Bone marrow (tissue), 2 donors: ENCODE data around the gene PDE7B.

Experiments
- DNase-seq, 2 donors: peaks; one replicate each; lab custom pipeline; 2025; lab: John Stamatoyannopoulos, UW

PDE7B gene

DNA sequence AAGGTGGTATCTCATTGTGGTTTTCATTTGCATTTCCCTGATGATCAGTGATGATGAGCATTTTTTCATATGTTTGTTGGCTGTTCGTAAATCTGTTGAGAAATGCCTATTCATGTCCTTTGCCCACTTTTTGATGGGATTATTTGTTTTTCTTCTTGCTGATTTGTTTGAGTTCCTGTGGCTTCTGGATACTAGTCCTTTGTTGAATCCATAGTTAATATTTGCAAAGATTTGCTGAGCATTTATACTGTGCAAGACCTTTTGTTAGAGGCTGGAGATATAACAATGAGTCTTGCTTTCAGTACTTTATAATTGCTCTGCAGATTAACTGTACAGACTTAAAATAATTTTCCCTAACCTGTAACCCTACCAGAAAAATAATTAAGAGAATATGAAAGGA, 35.6 kb downstream of the PDE7B start:
- DNase-seq, result no peak

DNA sequence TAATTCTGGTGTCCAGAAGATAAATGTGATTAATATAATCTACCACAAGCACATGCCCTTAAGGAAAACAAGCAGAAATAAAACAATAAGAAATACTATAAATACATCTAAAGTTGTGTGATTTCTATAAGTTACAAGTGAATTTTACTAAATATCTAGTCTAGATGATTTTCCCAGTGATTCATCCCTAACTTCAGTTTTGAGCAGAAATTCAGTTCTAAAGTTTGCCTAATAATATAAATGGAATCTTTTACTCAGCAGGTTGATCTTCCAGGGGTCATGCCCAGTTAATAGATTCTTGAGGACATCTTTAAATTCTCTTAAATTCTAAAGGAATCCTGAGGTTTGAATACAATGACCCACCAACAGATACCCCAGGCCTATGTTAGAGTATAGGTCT, 37.3 kb downstream of the PDE7B start:
- no peak for DNase-seq

DNA sequence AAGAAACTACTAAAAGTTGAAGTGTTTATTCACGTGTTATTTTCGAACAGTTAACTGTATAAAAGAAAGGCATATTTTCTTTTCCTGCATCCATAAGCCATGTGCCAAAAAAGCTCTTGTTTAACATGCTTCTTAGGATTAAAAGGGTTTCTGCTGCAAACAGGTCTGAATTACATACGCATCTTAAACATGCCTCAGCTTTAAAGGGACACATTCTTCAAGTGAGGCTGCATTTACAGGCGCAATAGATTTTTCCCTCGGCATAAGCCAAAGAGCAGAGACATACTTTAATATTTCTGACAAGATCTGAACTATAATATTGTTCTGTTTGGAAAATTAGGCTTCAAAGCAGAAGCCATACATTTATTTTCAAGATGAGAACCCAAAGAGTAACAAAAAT, 39.4 kb downstream of the PDE7B start:
- DNase-seq, result no peak

DNA sequence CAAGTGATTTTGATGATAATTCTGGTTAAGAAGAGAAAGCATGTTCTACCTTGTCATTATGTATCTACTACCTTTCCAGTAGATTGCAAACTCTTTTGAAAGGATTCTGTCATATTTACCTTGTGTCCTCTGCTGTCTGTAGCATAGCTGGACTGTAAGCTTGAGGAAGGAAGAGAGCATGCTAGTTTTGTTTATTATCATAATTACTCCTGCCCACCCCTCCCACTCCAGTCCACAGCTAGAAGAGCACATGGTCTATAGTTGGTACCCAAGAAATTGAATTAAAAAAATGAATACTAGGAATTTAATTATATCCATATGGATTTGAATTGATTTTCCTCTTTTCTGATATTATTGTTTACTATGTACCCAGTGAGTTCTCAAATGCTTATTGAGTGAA, 40.2 kb downstream of the PDE7B start:
- no peak for DNase-seq

DNA sequence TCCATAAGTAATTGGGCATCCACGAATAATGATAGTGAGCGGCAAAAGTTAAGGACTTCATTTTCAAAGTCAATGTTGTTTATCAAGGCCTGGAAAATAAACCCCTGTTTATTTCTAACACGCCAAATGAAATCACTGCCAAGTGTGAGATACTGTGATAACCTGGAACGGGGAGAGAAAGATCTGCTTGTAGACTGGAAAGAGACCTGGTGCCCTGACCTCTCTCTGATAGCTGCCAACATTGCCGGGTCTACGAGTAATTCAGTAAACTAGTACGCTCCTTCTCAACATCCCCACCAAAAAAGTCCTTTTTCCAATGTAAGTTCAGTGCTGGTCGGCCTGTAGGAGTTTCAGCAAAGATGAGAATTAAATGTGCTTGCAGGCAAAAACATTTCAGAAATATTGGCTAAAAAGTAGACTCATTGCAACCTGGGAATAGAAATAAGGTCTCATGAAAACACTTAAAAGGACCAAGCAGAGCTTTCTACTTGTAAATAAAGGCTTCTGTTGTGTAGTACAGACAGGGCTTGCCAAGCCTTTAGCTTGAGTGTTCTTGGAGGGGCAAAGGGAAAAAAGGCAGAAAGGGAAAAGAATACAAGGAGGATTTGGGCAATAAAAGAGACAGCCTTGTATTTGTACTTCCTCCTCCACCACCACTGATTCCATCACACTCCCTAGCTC, 43.9 kb downstream of the PDE7B start:
- DNase-seq, result no peak

DNA sequence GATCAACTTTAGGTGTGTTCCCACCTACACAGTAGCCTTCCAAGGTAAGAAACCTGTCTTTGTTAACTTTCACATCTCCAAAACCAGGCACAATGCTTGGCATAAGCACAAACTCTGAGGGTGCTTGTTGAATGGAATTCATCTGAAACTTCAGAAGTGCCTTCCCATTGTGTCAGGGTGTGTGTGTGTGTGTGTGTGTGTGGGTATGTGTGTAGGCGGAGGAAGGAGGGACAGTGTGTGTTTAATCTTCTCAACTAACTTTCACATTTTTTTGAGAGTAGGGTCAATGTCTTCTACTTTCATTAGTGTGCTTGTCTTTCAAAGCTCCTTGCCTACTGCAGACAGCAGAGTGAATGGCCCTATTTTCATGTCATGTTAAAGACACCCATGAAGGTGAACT, 45.6 kb downstream of the PDE7B start:
- no peak for DNase-seq

DNA sequence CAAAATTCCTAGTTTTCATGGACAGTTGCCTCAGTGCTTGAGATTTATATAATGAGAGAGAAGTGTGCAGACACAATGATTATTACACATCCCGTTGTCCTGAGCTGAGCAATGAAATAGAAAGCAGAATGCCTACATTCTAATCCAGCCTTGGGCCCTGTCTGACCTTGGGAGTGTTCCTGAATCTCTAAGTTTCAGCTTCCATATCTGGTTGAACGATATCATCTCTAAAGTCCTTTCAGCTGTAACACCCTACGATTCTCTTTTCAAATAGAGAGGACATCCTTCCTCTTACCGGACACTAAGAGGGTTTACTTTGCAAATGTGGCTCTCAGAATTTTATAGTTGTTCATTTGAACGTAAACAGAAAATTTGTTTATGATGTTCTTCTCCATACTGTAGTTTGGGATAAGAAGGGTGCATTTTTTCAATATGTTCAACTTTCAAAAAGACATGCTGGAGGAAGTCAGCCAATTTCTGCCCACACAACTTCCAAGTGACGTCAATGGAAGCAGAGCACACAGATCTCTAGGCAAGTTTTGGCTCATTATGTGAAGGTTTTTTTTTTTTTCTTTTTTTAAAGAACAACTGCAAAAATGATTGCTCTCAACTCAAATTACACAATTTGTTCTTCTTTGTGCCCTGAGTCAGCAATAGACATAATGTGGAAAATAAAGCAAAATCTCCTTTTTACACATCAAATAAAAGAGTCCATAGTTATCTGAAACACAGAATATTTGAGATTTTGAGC, 50.4 kb downstream of the PDE7B start:
- no peak for DNase-seq

DNA sequence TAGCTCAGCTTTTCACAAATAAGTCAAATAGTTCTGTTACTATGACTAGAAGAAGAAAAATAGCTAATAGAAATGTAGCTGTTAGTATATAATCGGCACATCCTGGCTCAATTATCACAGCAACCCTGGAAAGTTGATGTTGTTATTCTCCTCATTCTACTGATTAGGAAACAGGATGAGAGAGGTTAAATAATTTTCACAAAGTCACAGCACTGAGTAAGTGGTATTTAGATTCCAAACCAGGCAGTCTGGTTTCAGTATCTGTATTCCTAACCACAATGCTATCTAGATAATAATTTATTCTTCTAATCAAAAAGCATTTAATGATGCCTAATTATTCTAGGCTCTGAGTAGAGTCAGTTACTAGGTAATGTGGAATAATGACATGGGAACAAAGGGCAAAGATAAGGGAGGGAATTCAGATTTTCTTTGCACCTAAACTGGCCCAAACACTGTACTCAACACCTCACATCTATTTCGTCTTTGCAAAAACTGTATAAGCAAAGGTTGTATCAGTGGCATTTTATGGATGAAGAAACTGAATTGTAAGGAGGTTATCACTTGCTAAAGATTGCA, 51.3 kb downstream of the PDE7B start:
- no peak for DNase-seq

DNA sequence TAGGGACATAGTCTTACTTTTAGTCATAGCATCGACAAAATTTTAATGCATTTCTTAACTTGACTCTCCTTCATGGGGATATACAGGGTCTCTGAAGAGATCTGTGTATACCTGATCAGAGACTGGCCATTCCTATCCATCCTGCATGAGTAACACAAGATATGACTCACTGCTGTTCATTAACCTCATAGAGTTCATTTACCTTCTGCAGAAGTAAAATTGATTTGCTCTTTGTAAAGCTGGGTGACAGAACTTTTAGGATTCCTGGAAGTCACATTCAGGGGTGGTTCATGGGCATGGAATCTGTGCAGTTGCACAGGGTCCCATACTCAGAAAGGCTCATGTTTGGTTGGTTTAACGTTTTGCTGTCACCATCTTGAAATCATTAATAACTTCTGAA, 53.2 kb downstream of the PDE7B start:
- DNase-seq, result no peak

DNA sequence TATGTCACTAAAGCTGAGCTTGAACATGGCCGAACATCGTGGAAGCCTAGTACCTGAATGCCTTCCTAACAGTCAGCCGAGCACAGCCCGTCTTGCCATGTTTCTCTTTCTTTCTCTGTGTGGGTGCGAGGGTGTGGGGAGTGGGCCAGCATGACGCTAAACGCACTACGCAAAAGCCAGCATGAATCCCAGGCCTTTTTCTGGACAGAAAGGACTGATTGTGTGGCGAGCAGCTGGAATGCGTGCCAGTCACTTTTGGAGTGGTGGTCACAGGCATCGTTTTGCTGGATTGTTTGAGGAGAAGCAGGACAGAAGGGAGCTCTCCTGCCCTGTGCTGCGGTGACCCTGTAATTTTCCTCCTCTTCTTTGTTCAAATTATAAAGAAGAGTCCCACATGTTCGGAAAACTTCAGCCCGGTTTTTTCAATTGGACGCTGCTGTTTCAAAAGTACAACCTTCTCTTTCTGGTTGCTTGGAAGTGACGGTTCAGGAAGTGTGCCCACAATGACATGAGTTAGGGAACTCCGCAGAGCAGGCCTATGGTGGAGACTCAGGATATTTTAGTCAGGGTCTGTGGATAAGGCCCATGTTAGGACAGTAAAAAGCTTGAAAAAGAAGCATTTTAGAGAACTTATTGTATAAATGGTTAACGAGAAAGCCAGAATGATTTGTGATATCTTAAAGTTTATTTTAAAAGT, 54.3 kb downstream of the PDE7B start:
- no peak for DNase-seq

DNA sequence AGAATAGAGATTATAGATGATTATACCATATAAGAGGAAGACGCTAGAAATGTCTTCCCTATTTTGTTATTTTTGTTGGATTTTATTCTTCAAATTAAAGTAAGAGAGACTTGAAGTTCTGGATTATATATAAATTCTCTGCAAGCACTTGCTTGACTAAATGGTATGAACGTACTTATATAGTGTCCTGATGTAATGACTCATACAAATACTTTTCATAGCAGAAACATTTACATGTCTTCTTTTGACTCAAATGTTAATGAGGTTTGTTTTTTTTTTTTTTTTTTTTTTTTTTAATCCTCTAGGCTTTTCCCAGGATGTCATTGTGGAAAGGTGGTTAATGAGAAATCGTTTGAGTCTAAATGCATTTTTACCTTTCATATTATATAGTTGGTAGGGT, 55.0 kb downstream of the PDE7B start:
- DNase-seq, result no peak

DNA sequence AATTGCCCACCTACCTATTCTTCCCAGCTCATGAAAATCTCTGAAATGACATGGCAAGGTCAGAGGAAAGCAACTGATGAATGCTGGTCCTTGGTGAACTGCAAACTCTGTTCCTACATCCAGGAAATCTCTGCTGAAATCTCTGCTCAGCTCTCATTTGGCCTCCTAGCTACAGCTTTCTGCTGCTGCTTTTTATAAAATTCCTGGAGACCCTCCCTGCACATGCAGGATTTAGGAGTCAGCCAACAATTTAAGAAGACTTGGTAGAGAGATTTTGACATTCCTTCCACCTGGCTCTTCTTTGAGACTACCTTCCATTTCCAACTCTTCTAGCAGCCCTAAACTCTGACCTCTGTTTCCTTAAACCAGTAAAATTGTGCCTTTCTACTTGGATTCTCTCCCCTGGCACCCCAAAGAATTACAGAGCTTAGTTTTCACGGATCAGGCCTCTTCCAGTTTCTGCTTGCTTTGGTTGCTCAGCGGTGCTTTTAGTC, 55.5 kb downstream of the PDE7B start:
- no peak for DNase-seq

DNA sequence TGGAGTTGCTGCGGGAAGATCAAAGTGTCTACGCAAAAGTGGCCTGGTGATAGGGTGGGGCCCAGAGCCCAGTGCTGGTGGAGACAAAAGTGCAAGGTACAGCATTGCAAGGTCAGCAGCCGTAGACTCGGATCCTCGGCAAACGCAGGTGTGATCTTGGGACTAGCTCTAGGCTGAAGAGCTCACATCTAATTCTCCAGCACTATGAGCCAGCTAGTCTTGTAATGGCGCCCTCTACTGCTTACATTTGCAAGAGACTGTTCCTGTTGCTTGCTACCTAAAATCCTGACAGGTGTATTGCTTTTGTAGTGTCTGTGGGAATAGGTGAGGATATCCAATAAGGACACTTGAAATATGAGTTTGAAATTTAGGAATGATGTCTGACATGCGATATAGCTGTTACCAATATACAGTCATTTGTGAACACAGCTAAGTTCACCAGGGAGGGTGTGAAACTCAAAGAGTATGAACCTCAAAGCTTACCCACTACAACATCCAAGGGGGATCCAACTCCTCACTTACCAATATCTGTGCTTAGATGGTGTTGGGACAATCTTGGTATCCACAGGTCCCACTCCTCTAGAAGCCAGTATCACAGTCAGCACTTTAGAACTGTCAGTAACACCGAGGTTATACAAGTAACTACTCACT, 58.4 kb downstream of the PDE7B start:
- DNase-seq, result peak in 1 of 2 donors; percentile 46

DNA sequence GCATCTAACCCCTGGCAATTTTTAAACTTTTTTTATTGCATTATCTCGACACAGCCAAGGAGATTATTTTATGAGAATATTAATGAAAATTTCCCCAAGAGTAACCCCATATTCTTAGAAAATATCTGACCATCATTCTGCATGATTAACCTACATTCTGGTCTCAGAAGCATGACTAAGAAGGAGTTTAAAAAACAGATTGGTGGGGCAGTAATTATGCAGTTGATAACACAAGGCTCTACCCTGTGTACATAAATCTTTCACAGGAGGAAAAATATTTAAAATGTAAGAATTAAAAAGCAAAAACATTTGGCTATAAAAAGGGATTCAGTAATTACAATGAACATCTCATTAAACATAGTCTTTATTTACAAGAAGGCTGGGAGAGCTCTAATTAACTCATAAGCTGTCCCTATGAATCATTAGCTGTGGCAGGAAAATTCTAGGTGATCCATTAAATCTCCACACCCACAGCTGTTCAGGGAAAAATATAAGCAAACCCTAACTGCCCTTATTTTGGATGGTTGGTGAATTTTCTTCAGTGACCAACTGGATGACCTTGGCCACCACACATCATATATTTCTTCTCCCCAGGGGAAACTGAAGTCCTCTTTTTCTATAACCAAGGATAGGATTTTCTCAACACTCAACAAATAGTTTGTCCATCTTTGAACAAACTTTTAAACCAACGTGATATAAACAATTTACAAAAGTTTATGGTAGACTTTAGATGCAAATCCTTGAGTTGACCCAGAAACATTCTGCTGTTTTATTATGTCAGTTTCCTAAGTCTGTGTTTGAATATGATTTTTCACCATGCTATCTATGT, 59.5 kb downstream of the PDE7B start:
- DNase-seq, result no peak

DNA sequence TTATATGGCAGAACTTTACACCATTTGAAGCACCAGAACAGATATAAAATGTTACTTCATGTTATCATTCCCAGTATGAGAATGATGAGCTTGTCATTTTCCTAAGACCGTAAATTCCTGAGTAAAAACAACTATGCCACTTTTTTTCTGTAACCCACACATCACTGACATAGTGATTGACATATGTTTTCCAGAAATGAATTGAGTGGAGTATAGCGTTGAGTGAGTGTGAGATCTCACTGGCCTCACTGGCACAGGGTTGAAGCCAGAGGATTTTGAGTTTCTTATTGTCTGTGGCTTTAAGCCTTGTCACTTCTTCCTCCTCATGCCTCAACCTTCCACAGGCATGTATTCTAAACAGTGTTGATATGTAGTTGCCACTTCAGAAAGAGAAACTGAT, 62.3 kb downstream of the PDE7B start:
- DNase-seq, result no peak

DNA sequence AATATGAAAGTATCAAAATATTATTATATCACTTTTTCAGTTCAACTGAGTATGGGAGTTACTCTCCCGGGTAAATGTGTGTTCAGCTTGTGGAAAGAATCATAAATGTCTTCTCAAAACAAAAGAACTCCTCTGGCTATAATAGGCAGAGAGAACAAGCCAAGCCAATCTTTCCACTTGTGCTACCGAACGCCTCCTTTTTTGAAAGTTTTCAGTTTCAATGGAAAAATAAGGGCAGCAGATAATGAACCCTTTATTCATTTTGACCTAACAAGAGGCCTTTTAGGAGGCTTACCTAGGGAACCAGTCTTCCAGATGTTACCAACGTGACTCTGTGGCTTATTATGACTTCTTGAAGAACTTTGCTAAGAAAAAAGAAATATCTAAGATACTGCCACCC, 67.5 kb downstream of the PDE7B start:
- no peak for DNase-seq

DNA sequence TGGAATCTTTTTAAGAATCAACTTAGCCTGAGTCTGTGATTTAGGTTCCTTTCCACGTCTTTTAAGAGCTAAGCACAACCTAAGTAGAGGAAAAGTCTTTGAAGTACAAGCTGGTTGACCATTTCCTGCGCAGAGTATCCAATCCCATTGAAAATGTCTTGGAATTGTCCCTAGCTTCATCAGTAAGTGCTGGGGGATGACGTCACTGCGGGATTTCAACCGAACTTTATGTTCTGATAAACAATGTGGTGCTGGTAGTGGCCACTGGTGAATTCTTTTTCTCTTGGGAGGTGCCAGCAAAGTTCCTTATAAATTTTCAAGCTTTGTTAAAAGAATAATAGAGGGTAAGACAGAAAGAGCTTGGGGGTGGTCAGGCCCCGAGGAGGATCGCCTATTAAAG, 69.2 kb downstream of the PDE7B start:
- DNase-seq, result no peak

DNA sequence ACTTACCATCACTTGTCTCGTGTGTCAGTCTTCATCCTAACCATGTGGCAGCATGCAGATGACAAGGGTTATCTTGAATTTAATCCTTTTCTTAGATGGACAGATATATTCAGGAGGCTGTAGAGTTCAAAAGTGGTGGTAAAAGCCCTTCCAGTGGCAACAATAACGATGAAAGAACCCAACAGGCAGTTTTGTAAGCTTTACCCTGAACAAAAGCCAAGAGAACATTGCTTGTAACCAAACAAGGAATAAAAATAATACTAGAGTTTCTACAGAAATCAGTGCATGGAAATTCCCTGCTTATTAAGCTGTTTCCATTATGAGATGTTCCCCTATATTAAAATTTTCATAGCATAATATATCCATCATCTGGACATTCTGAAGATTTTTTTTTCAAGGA, 69.7 kb downstream of the PDE7B start:
- no peak for DNase-seq

DNA sequence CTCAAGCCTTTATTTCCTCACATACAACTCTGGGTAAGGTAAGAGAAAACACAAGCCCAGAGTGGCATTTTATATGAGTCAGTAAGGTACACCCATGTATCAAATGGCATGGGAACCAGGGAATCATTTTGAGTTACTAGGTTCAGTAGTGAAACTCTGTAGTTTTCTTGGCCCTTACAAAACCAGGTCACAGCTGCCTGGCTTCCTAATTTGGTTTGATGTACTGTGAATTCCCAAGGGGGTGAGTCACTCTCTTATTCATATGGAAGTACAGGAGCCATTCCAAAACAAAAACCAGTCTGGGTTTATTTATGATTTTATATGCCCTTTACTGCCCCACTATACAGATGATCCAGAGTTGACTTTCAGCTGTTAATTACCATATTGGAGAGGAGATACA, 70.7 kb downstream of the PDE7B start:
- no peak for DNase-seq

DNA sequence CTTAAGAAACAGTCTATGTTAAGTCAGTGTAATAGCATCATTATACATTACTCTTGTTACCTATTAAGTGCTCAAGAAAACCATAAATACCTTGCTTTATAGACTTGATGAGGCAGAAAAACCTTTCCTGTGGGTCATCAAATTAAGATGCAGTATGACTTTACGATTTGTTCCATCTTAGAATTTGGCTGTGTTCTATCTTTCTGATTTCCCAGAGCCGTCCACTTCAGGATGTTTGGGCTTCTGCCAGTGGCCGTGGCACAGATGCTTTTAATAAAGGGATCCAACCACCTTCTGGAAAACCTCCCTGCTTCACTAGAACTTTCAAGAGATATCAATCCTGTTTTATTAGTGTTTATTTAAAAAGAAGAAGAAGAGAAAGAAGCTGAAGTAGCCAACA, 71.2 kb downstream of the PDE7B start:
- DNase-seq, result no peak

DNA sequence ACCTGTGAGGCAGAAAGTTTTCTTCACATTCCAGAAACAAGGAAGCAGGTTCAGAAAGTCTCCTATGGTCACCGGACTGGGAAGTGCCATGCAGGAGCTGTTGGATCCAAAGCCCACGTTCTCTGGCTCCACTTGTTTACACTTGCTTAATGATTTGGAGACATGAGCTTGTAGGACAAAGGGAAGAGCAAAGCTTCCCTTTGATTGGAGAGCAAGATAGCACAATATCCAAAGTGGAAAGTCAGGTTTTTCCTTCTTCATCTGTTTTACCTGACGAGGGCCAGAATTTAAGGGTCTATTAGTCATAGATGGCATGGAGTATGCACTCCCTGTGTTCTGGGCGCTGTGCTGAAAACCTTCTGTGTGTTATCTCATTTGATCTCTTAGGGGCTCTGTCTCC, 81.2 kb downstream of the PDE7B start:
- DNase-seq, result no peak
